KMS-11 (cell line): ENCODE results near the gene YDJC.

Experiments
- H2AFZ ChIP-seq: fragments of 200-600 bp; sonication (generic); 2 replicates; pipeline ENCODE4 v1.6.1; 2016; ENCODE audit warnings: antibody characterized with exemption, mixed run types, low read depth
- H3K27ac ChIP-seq: fragments of 200-600 bp; sonication (generic); 2 replicates; pipeline ENCODE4 v1.6.1; 2016; ENCODE audit warnings: mild to moderate bottlenecking, mixed run types
- H3K27me3 ChIP-seq: fragments of 200-600 bp; sonication (generic); 2 replicates; pipeline ENCODE4 v1.6.1; 2017; ENCODE audit warnings: mild to moderate bottlenecking, low read depth, mixed run types, moderate library complexity; ENCODE audit not compliant: insufficient read depth
- H3K36me3 ChIP-seq: fragments of 200-600 bp; sonication (generic); 2 replicates; pipeline ENCODE4 v1.6.1; 2017; ENCODE audit warnings: mild to moderate bottlenecking, mixed run types; ENCODE audit not compliant: insufficient read depth
- H3K4me1 ChIP-seq: fragments of 200-600 bp; sonication (generic); 2 replicates; pipeline ENCODE4 v1.6.1; 2016; ENCODE audit warnings: mild to moderate bottlenecking, low read depth, mixed run types; ENCODE audit not compliant: poor library complexity, severe bottlenecking
- H3K4me2 ChIP-seq: fragments of 200-600 bp; sonication (generic); 2 replicates; pipeline ENCODE4 v1.7.0; 2016; ENCODE audit warnings: mild to moderate bottlenecking, mixed run types
- H3K4me3 ChIP-seq: fragments of 200-600 bp; sonication (generic); IDR thresholded peaks from 2 replicates; pipeline ENCODE4 v1.6.1; 2017; ENCODE audit warnings: low read depth, low read length, mixed read lengths; ENCODE audit not compliant: insufficient read depth
- H3K79me2 ChIP-seq: fragments of 200-600 bp; sonication (generic); 2 replicates; pipeline ENCODE4 v1.6.1; 2016; ENCODE audit warnings: low read depth, mixed run types; ENCODE audit not compliant: insufficient read depth
- H3K9ac ChIP-seq: fragments of 200-600 bp; sonication (generic); 2 replicates; pipeline ENCODE4 v1.6.1; 2016; ENCODE audit warnings: mild to moderate bottlenecking, mixed run types
- H4K20me1 ChIP-seq: fragments of 200-600 bp; sonication (generic); 2 replicates; pipeline ENCODE4 v1.6.1; 2016; ENCODE audit warnings: mild to moderate bottlenecking, mixed run types; ENCODE audit not compliant: insufficient read depth
- CTCF ChIP-seq: fragments of 200-600 bp; sonication (generic); conservative IDR thresholded peaks from 2 replicates; pipeline ENCODE4 v1.6.1; 2017; ENCODE audit warnings: low read depth, mild to moderate bottlenecking, antibody characterized with exemption, low read length, moderate library complexity, mixed read lengths

The YDJC gene

DNA sequence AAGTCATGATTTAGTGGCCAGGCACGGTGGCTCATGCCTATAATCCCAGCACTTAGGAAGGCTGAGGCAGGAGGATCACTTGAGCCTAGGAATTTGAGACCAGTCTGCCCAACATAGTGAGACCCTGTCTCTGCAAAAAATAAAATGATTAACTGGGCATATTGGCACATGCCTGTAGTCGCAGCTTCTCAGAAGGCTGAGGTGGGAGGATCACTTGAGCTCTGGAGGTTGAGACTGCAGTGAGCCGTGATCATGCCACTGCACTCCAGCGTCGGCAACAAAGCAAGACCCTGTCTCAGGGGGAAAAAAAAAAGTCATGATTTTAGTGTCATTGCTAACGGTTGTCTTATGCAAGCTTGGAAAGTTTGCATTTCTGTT is 50.4 kb downstream of the YDJC start:
- no peak for TF ChIP-seq CTCF
- H3K4me1 ChIP-seq: peaks cover 18% of the 10 kb centered on the region
- peaks cover 52% of the 10 kb centered on the region for H4K20me1 ChIP-seq

More for the DNA sequence above, 50.4 kb downstream of the YDJC start:
- Histone ChIP-seq H3K9ac (no peak overlapping the region), H2AFZ (no peak overlapping the region), H3K36me3 (no peaks in the 10 kb centered on the region), H3K27me3 (no peaks in the 10 kb centered on the region), H3K27ac (no peak overlapping the region), H3K79me2 (peaks cover 100% of the 10 kb centered on the region), H3K4me2 (no peak overlapping the region), H3K4me3 (no peak overlapping the region)
